Effector CD8-positive, alpha-beta T cell (primary cell): ENCODE measurements around the gene PAX3.

Experiments used
- DNase-seq: peaks from one replicate; lab custom pipeline; 2025; lab: John Stamatoyannopoulos, UW

Gene PAX3

GRCh38 chr2:222270396-222270795 is 28.4 kb downstream of the PAX3 start:
- DNase-seq, result no peak

- no peak for DNase-seq
These were observed 29.7 kb downstream of the PAX3 start for GRCh38 chr2:222269132-222269531.

DNA sequence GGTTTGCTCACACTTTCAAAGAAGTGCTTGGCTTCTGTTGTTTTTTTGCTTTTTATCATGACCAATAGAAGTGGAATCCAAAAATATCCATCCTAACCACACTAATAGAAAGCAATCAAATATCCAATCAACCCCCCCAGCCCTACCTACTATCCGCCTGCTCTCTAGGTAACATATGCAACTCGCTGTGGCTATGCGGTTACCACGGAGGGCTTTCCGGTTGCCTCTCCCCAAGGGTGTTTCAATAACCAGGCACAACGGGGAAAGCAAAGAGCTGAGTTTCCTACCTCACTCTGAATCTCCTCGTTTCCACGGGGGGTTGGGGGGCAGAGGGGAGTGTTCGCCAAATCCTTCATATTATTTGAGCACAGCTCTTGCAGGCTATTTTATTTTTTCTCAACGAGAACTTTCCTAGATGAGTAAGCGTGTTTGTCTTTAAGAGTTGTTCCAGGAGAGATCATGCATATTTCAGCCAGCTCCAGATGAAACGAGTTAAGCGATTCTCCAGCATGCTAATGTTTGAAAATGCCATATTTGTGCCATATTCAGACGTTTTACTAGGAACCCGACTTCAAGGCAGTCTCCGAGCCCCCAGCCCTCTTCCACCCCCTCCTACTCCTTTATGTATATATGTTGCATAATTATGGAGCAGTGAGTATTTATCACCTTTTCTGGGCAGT is 30.3 kb downstream of the PAX3 start:
- no peak for DNase-seq

GRCh38 chr2:222264791-222265320 is 33.9 kb downstream of the PAX3 start:
- DNase-seq, result no peak

GRCh38 chr2:222261504-222261903 is 37.3 kb downstream of the PAX3 start:
- no peak for DNase-seq

DNA sequence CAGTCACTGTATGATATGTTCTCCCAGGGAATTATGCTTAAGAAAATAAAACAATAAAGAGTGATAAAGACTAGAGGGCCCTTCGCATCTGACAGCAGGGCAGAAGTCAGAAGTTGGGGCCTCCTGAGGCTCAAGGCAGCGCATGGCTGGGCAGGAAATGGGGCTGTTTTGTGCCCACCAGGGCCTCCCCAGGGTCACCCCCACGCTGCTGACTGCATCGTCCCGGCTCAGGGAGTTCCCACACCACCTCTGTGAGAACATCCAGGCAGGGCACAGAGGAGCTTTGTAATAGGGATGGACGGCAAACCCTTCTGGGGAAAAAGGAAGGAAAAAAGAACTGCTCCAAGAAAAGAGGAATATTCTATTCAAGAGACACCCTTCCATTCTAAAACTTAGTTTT is 41.2 kb downstream of the PAX3 start:
- DNase-seq, result no peak

DNA sequence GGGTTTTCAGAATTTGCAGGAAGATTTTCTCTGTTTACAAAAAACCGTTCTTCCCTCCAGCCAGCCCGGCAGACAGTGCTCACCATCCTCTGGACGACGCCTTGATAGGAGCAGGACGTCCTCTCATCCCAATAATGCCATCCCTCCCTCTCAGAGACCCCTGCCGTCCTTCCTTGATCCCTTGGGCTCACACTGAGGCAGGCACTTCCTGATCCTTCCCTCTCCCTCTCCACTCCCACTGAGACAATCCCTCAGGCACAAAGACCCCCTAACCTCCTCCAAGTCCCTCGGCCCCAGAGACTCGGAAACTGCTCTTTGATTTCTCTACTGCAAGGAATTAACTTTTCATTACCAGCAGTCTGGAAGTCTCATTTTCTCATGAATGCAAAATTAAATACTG is 42.5 kb downstream of the PAX3 start:
- DNase-seq, result no peak

DNA sequence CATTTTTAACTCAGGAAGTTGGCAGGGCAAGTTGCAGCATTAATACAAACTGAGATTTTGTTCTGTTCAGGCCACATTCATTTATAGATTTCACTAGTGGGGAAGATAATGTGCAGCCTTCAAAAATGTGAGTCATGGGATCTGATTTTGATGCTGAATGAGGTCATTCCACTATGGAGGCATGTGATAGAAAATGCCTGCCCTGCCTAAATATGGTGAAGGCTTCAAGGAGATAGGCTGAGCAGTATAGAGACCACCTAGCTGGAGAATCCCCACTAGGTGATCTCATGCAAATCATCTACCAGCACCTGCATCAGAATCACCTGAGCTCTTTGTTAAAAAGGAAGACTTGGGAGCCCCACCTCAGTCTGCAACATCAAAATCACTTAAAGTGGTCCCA is 43.7 kb downstream of the PAX3 start:
- no peak for DNase-seq

GRCh38 chr2:222250313-222250712 is 48.5 kb downstream of the PAX3 start:
- DNase-seq, result no peak

DNA sequence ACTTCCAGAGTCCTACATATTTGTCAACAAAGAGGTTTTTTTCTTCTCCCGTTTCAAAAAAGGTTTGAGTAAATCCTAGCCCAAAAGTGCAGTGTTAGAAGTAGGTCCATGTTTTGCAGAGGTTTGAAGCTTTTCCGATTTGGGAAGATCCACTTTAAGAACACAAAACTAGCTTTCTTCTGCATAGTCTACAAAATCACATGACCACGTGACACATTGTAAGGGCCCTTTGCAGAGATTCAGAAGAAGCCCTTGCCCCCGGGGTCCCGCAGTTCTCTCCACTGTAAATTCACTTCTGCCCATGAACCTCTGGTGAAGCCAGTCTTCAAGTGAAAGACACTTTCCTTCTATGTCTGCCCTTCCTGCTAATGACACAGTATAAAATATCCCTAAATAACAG is 49.4 kb downstream of the PAX3 start:
- DNase-seq, result no peak

DNA sequence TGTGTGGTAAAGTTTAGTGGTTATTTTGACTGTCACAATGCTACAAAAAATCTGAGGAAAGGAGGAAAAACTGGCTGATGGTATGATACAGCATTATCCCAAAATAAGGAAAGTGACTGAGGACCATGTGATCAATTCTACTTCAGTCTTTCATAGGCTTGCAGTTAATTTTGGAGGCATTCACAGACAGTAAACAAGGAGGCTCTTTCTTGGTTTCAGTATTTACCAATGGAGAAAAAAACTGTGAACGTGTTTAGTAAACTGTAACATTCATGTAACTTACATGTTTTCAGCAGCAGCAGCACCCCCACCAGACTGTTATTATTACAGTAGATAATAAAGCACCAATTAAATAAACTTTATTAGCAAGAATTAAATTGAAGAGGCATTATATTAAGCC is 50.0 kb downstream of the PAX3 start:
- no peak for DNase-seq

DNA sequence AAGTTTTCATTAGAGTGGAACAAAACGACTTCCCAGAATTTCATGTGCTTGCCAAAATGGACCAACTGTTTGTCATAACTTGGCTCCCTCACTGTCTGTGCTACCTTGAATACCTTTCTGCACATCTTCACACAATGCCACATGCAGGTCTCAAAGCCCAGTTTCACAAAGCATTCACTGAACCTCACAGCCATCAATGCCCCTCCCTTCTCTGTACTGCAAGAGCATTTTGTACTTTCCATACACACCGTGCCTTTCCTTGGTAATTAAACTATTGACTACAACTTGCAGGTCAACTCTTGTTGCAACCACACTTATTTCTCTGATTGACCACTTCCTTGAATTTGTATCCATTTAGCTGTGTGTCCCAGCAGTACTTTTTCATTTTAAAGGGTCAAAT is 50.5 kb downstream of the PAX3 start:
- no peak for DNase-seq

DNA sequence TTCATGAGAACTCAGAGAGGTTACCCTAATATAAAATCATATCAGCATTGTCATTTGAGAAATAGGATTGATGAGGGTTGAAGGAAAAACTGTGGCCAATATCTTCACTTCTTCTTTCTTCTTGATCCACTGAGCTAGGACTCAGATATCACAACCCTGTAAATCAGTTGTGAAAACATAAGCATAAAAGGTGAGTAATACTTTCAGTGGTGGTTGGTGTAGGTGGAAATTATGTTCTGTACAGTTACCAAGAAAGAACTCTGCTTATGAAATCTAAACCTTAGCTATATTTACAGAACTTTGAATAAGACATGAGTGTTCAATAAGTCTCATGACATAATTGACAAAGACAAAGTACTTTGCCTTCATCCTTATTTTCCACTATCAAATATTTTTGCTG is 56.3 kb downstream of the PAX3 start:
- DNase-seq, result no peak

- no peak for DNase-seq
These were observed 57.5 kb downstream of the PAX3 start for GRCh38 chr2:222241128-222241870.

DNA sequence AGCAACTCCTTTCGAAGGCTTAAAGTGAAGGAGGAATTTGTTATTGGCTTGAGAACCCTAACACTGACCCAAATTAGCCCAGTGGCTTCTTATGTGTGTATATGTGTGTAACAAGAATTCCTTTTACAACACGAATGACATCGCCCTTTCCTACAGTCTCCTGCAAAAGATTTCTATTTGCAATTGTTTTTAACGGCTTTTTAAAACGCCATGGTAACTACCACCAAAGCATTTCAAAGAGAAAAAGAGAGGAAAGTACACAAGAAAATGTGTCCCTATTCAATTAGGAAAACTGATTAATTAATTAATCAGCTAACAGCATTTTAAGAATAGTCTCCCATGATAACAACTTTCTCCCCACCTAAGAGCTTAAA is 58.1 kb downstream of the PAX3 start:
- DNase-seq, result no peak

- no peak for DNase-seq
These were observed 58.7 kb downstream of the PAX3 start for GRCh38 chr2:222239945-222240675.

- no peak for DNase-seq
These were observed 59.7 kb downstream of the PAX3 start for GRCh38 chr2:222239091-222239490.

- no peak for DNase-seq
These were observed 60.7 kb downstream of the PAX3 start for GRCh38 chr2:222238072-222238471.

DNA sequence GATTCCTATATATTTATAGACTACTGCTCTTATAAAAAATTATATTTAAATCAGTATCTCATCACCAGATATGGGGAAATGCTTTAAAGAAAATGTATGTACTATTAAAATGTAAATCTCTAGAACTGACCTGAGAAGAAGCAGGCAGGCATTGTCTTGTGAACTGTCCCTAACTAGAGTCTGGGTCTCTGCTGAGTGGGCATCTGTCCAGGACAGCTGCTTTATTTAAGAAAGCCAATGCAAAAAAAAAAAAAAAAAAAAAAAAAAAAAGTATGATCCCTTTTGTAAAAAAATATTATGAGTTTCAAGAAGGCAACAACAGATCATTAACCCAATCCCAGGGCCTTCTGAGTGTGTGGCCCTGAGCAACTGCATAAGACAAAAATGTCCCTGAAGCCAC is 66.0 kb downstream of the PAX3 start:
- DNase-seq, result no peak

DNA sequence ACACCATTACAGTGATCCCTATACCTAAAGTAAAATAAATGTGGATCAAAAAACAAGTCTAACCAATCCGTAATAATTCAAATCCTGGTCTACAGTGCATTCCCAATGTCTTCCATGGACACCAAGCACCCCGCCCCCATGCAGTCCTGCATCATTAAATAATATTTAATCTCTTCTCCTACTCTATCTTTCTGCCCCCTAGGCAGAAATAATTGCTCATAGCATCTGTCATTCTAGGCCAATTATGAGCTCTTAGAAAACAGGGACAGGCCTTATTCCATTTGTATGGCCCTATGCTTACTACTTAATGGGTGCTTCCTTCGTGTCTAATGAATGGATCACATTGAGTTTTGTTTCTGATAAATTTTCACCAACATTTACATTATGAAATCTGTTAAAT is 66.4 kb downstream of the PAX3 start:
- no peak for DNase-seq

DNA sequence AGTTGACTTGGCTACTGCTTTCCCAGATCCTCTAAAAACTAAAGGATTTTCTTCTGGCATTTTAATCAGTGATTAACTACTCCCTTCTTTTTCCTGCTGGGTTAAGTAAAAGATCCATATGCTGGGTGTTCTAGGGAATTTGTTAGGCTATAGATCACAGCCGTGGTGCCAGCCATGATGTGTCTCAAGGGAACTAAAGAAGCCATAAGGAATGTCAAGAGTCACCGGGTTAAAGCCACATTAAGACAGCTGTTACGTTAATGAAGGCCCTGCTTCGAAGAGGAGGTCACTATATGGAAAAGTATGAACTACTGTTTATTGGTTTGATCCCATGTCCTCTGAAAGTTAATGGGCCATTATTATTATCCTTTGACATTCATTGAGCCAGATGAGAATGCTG is 70.7 kb downstream of the PAX3 start:
- DNase-seq, result no peak

GRCh38 chr2:222218786-222219185 is 80.0 kb downstream of the PAX3 start:
- no peak for DNase-seq

- no peak for DNase-seq
These were observed 81.1 kb downstream of the PAX3 start for GRCh38 chr2:222217712-222218111.
